ENCODE measurements around the gene METRNL.

METRNL gene

GRCh38 chr17:83125515-83126274 lies 46.3 kb downstream of the METRNL start:
- H3K4me3 ChIP-seq (ENCODE audit: low read length) = no peak overlapping the region
- no peak for TF ChIP-seq CTCF (conservative IDR thresholded peaks at IDR 0.05; ENCODE audit: low read depth, low read length)
- DNase-seq (ENCODE audit: low read depth) = no peak

- no peak for TF ChIP-seq CTCF (conservative IDR thresholded peaks at IDR 0.05; ENCODE audit: low read depth, low read length)
- no peak overlapping the region for H3K4me3 ChIP-seq (ENCODE audit: low read length)
- DNase-seq (ENCODE audit: low read depth) = no peak
Measured at GRCh38 chr17:83126275-83126811, 46.9 kb downstream of the METRNL start.

GRCh38 chr17:83127431-83128160 lies 48.2 kb downstream of the METRNL start:
- H3K4me3 ChIP-seq (ENCODE audit: low read length) = no peak overlapping the region
- DNase-seq (ENCODE audit: low read depth) = no peak
- no peak for TF ChIP-seq CTCF (conservative IDR thresholded peaks at IDR 0.05; ENCODE audit: low read depth, low read length)

GRCh38 chr17:83128306-83129240 lies 49.2 kb downstream of the METRNL start:
- DNase-seq (ENCODE audit: low read depth) = no peak
- no peak overlapping the region for H3K4me3 ChIP-seq (ENCODE audit: low read length)
- no peak for TF ChIP-seq CTCF (conservative IDR thresholded peaks at IDR 0.05; ENCODE audit: low read depth, low read length)

GRCh38 chr17:83129676-83130075 lies 50.3 kb downstream of the METRNL start:
- TF ChIP-seq CTCF (conservative IDR thresholded peaks at IDR 0.05; ENCODE audit: low read depth, low read length) = no peak

GRCh38 chr17:83131401-83132011 lies 52.1 kb downstream of the METRNL start:
- no peak for DNase-seq (ENCODE audit: low read depth)
- H3K4me3 ChIP-seq (ENCODE audit: low read length) = no peak overlapping the region
- TF ChIP-seq CTCF (conservative IDR thresholded peaks at IDR 0.05; ENCODE audit: low read depth, low read length) = no peak

More at GRCh38 chr17:83129676-83130075, 50.3 kb downstream of the METRNL start:
- DNase-seq (ENCODE audit: low read depth) = no peak
- no peak overlapping the region for H3K4me3 ChIP-seq (ENCODE audit: low read length)

Data from retinal pigment epithelial cell (primary cell).